Stomach (tissue), 9 donors: ENCODE measurements around the gene TF. TPM values are rescaled to one million over a fixed set of nuclear protein-coding genes. Genes with fewer than 3 reads are reported as not detected.

Experiments
- DNase-seq, 2 donors: peaks; one replicate each; pipeline versions ENCODE4 v3.0.0 to v3.0.0-alpha.2; 2013 to 2019
- H3K27ac ChIP-seq, 5 donors: fragments of 200-600 bp in 4 of 5; sonication (generic) in 4 of 5; one replicate each; pipeline ENCODE4 v1.5.1; 2013 to 2019; ENCODE audit warnings: mild to moderate bottlenecking in 1 of 5, moderate library complexity in 1 of 5
- H3K27me3 ChIP-seq, 3 donors: fragments of 200-600 bp; sonication (generic); one replicate each; pipeline ENCODE4 v1.5.1; 2017 to 2019; ENCODE audit warnings: mixed run types in 1 of 3
- H3K36me3 ChIP-seq, 4 donors: fragments of 200-600 bp; sonication (generic); 1 replicate in 3 of 4; 2 replicates in 1 of 4; pipeline ENCODE4 v1.5.1; 2016 to 2019
- H3K4me1 ChIP-seq, 4 donors: fragments of 200-600 bp; sonication (generic); one replicate each; pipeline ENCODE4 v1.5.1; 2016 to 2019
- H3K4me3 ChIP-seq, 4 donors: fragments of 200-600 bp; sonication (generic) in 3 of 4; one replicate each; pipeline ENCODE4 v1.5.1; 2016 to 2019; ENCODE audit warnings: mild to moderate bottlenecking in 1 of 4
- H3K9me3 ChIP-seq, 4 donors: fragments of 200-600 bp; sonication (generic); one replicate each; pipeline ENCODE4 v1.5.1; 2016 to 2019
- CTCF ChIP-seq, 7 experiments: fragments of 450-650 bp in 4 of 7; fragments of 200-600 bp in 3 of 7; sonication (generic) in 3 of 7; IDR thresholded peaks; one replicate each; pipeline ENCODE4 v1.5.1; 2016 to 2019; ENCODE audit warnings: antibody characterized with exemption in 7 of 7, control low read depth in 2 of 7, mild to moderate bottlenecking in 1 of 7
- EP300 ChIP-seq: sonication (generic); formaldehyde crosslinking; IDR thresholded peaks from one replicate; pipeline ENCODE4 v1.6.1; 2017; ENCODE audit warnings: antibody characterized with exemption
- POLR2A ChIP-seq, 4 donors: fragments of 450-650 bp; IDR thresholded peaks; one replicate each; pipeline ENCODE4 v1.6.1; 2016; ENCODE audit warnings: antibody characterized with exemption in 4 of 4, control low read depth in 2 of 4, mild to moderate bottlenecking in 1 of 4, moderate library complexity in 1 of 4
- POLR2AphosphoS5 ChIP-seq, 3 donors: sonication (generic); formaldehyde crosslinking; IDR thresholded peaks; one replicate each; pipeline ENCODE4 v1.6.1; 2016; ENCODE audit warnings: antibody characterized with exemption in 3 of 3
- WGBS, 5 donors: extraction: QIAGEN DNeasy Blood & Tissue Kit in 3 of 5; methylation state at CpG; one replicate each; pipeline versions ENCODE4 v1.1.5 to v1.1.7; 2013 to 2018; 5-methylcytosine and 5-hydroxymethylcytosine counted together
- intact Hi-C: fragments of 100-400 bp; cut with DNase I; formaldehyde crosslinking; loops from one replicate; pipeline ENCODE4 v1.15.1; 2023; ENCODE audit warnings: low total_unique reads
- polyA plus RNA-seq, 3 donors: library from polyadenylated mRNA; stranded (reverse); fragments of 200-250 nt; gene quantifications; one replicate each; pipeline ENCODE4 v1.2.3, GENCODE V29; 2013
- total RNA-seq, 5 donors: library from RNA; depleted of rRNA; stranded (reverse); fragments of >200 nt; gene quantifications; one replicate each; pipeline versions ENCODE4 v1.1.0 to v1.2.3, GENCODE V29; 2014 to 2016
- donor health status: healthy with polysubstance abuse.
- donor health status: Bipolar disorder and iron deficiency.
- donor health status: healthy.

TF gene
- total and polyA plus RNA-seq, 8 donors: under 0.01 to 16.2 (median 0.68) TPM; not detected in 1

- no peak overlapping the region for H3K27ac ChIP-seq
- H3K9me3 ChIP-seq: no peaks in the 10 kb centered on the region
- peak overlapping the region in 1 of 4 donors; percentile 29 for H3K4me3 ChIP-seq
- intact Hi-C loops: no loop called here
- H3K27me3 ChIP-seq: peaks cover 0 to 44% (median 21%) of the 10 kb centered on the region in 3 donors
- TF ChIP-seq EP300: no peak
- TF ChIP-seq POLR2A (IDR thresholded peaks at IDR 0.05): no peak
- no peak for TF ChIP-seq CTCF (IDR thresholded peaks at IDR 0.05)
- TF ChIP-seq POLR2AphosphoS5 (IDR thresholded peaks at IDR 0.05): no peak
- 86 to 89% (median 87%) methylated on average over 8 of the region's 8 CpGs for WGBS, 5 donors
- H3K36me3 ChIP-seq: no peaks in the 10 kb centered on the region
- peaks cover 0 to 15% (median 8%) of the 10 kb centered on the region in 4 donors for H3K4me1 ChIP-seq
- no peak for DNase-seq
These were observed 496 bp downstream of the TF start for GRCh38 chr3:133746712-133747066.

- H3K27me3 ChIP-seq: peaks cover 0 to 44% (median 21%) of the 10 kb centered on the region in 3 donors
- no peaks in the 10 kb centered on the region for H3K9me3 ChIP-seq
- peaks cover 0 to 14% (median 8%) of the 10 kb centered on the region in 4 donors for H3K4me1 ChIP-seq
- no peaks in the 10 kb centered on the region for H3K36me3 ChIP-seq
- no peak for DNase-seq
- TF ChIP-seq POLR2A (IDR thresholded peaks at IDR 0.05) (no peak), CTCF (IDR thresholded peaks at IDR 0.05) (no peak), POLR2AphosphoS5 (IDR thresholded peaks at IDR 0.05) (no peak), EP300 (no peak)
- H3K27ac ChIP-seq: no peak overlapping the region
- intact Hi-C loops: no loop called here
- H3K4me3 ChIP-seq: no peak overlapping the region
- 71 to 80% (median 75%) methylated on average over 1 of the region's 1 CpG; no CpG with 5 or more reads in 1 of the 5 donors for WGBS, 5 donors
These were observed 1.2 kb downstream of the TF start for GRCh38 chr3:133747373-133747772.

GRCh38 chr3:133747907-133748639 lies 1.9 kb downstream of the TF start:
- DNase-seq: no peak
- H3K27ac ChIP-seq: no peak overlapping the region
- TF ChIP-seq CTCF (IDR thresholded peaks at IDR 0.05) (no peak), EP300 (no peak), POLR2A (IDR thresholded peaks at IDR 0.05) (no peak), POLR2AphosphoS5 (IDR thresholded peaks at IDR 0.05) (no peak)
- intact Hi-C loops: no loop called here
- peaks cover 0 to 44% (median 21%) of the 10 kb centered on the region in 3 donors for H3K27me3 ChIP-seq
- H3K9me3 ChIP-seq: no peaks in the 10 kb centered on the region
- WGBS, 5 donors: 91 to 95% (median 93%) methylated on average over 12 of the region's 12 CpGs
- no peak overlapping the region for H3K4me3 ChIP-seq
- no peaks in the 10 kb centered on the region for H3K36me3 ChIP-seq
- H3K4me1 ChIP-seq: peaks cover 0 to 12% (median 5%) of the 10 kb centered on the region in 4 donors

GRCh38 chr3:133749427-133750258 lies 3.5 kb downstream of the TF start:
- intact Hi-C loops: no loop called here
- Histone ChIP-seq H3K4me1 (peaks cover 0 to 12% (median 5%) of the 10 kb centered on the region in 4 donors), H3K36me3 (no peaks in the 10 kb centered on the region), H3K4me3 (no peak overlapping the region), H3K9me3 (no peaks in the 10 kb centered on the region), H3K27ac (no peak overlapping the region), H3K27me3 (peaks cover 0 to 32% (median 21%) of the 10 kb centered on the region in 3 donors)
- no peak for DNase-seq
- 73 to 88% (median 86%) methylated on average over 6 of the region's 6 CpGs for WGBS, 5 donors
- no peak for TF ChIP-seq EP300
- no peak for TF ChIP-seq POLR2A (IDR thresholded peaks at IDR 0.05)
- no peak for TF ChIP-seq POLR2AphosphoS5 (IDR thresholded peaks at IDR 0.05)
- TF ChIP-seq CTCF (IDR thresholded peaks at IDR 0.05): no peak
